RWPE2 (cell line): ENCODE results near the gene TCF7L2.

Source experiments
- ATAC-seq: fragments of 200-7000 bp; cut with Tn5 transposase; 3 replicates; pipeline ENCODE4 v1.9.1; 2021; ENCODE audit warnings: low read depth
- DNase-seq: peaks from one replicate; pipeline ENCODE4 v3.0.0-alpha.2; 2020; ENCODE audit warnings: low spot score
- H3K27ac ChIP-seq: fragments of 450-650 bp; 2 replicates; pipeline ENCODE4 v1.5.1; 2017; ENCODE audit warnings: mild to moderate bottlenecking; ENCODE audit not compliant: poor library complexity, severe bottlenecking
- H3K27me3 ChIP-seq: fragments of 250-450 bp; sonication (Bioruptor Pico); 2 replicates; pipeline ENCODE4 v1.5.1; 2021; ENCODE audit warnings: mild to moderate bottlenecking, moderate library complexity; ENCODE audit not compliant: insufficient read depth, poor library complexity, severe bottlenecking
- H3K36me3 ChIP-seq: fragments of 250-450 bp; sonication (Bioruptor Pico); 2 replicates; pipeline ENCODE4 v1.5.1; 2020; ENCODE audit warnings: low read depth, mild to moderate bottlenecking, moderate library complexity
- H3K4me1 ChIP-seq: fragments of 250-450 bp; sonication (Bioruptor Pico); 2 replicates; pipeline ENCODE4 v1.5.1; 2021; ENCODE audit warnings: mild to moderate bottlenecking, moderate library complexity; ENCODE audit not compliant: insufficient read depth, poor library complexity, severe bottlenecking
- H3K4me3 ChIP-seq: fragments of 250-450 bp; sonication (Bioruptor Pico); 2 replicates; pipeline ENCODE4 v1.5.1; 2021; ENCODE audit warnings: mild to moderate bottlenecking, moderate library complexity; ENCODE audit not compliant: severe bottlenecking
- H3K9me3 ChIP-seq: fragments of 250-450 bp; sonication (Bioruptor Pico); 2 replicates; pipeline ENCODE4 v1.5.1; 2021; ENCODE audit warnings: mild to moderate bottlenecking, moderate library complexity; ENCODE audit not compliant: severe bottlenecking
- TF ChIP-seq, protein P1 (sequence below): fragments of 450-650 bp; IDR thresholded peaks from one replicate; pipeline ENCODE4 v1.5.1; 2017; ENCODE audit warnings: mild to moderate bottlenecking, moderate library complexity; ENCODE audit not compliant: poor library complexity, severe bottlenecking

The TCF7L2 gene

GRCh38 chr10:112911206-112911605, 38.8 kb upstream of the TCF7L2 start:
- H3K4me1 ChIP-seq: peaks cover 15% of the 10 kb centered on the region
- TF ChIP-seq, protein P1, sequence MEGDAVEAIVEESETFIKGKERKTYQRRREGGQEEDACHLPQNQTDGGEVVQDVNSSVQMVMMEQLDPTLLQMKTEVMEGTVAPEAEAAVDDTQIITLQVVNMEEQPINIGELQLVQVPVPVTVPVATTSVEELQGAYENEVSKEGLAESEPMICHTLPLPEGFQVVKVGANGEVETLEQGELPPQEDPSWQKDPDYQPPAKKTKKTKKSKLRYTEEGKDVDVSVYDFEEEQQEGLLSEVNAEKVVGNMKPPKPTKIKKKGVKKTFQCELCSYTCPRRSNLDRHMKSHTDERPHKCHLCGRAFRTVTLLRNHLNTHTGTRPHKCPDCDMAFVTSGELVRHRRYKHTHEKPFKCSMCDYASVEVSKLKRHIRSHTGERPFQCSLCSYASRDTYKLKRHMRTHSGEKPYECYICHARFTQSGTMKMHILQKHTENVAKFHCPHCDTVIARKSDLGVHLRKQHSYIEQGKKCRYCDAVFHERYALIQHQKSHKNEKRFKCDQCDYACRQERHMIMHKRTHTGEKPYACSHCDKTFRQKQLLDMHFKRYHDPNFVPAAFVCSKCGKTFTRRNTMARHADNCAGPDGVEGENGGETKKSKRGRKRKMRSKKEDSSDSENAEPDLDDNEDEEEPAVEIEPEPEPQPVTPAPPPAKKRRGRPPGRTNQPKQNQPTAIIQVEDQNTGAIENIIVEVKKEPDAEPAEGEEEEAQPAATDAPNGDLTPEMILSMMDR: no peak
- ATAC-seq (no peak), DNase-seq (no peak)
- no peaks in the 10 kb centered on the region for H3K27me3 ChIP-seq
- no peak overlapping the region for H3K4me3 ChIP-seq
- no peaks in the 10 kb centered on the region for H3K36me3 ChIP-seq
- H3K27ac ChIP-seq: no peak overlapping the region
- no peaks in the 10 kb centered on the region for H3K9me3 ChIP-seq

DNA sequence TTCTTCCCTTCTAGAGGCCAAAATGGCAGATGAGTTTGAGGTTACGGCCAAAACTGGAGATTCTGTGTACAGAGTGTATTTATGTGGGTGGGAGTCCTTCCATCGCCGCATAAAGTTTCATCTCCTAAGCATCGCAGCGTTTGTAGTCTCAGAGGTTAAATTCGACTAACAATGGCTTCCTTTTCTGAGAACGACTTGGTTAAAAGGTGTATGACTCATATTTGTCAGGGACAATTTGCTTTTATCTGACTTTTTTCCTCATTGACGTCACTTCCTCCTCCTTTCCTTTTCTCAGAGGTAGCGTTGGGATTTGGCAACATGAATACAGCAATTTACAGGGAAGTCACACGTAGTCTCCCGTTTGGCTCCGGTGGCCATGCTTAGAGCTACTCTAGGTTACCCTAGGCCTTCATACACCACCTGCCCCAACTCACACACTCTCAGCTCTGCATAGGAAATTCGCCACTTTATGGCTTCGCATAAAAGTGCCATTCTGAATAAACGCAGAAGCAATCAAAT, 37.6 kb upstream of the TCF7L2 start:
- H3K9me3 ChIP-seq: no peaks in the 10 kb centered on the region
- no peaks in the 10 kb centered on the region for H3K36me3 ChIP-seq
- DNase-seq: no peak
- ATAC-seq: no peak
- no peak overlapping the region for H3K4me3 ChIP-seq
- H3K4me1 ChIP-seq: peaks cover 17% of the 10 kb centered on the region
- H3K27me3 ChIP-seq: no peaks in the 10 kb centered on the region
- no peak overlapping the region for H3K27ac ChIP-seq
- TF ChIP-seq, protein P1: no peak

DNA sequence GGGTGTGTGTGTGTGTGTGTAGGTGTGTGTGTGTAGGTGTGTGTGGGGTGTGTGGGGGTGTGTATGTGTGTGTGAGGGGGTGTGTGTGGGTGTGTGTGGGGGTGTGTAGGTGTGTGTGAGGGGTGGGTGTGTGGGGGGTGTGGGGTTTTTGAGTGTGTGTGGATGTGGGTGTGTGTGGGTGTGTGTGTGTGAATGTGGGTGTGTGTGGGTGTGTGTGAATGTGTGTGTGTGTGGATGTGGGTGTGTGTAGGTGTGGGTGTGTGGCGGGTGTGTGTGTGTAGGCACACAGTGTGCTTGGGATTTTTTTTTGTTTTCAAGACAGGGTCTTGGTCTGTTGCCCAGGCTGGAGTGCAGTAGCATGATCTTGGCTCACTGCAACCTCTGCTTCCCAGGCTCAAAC, 36.8 kb upstream of the TCF7L2 start:
- DNase-seq (no peak), ATAC-seq (no peak)
- peaks cover 17% of the 10 kb centered on the region for H3K4me1 ChIP-seq
- H3K9me3 ChIP-seq: no peaks in the 10 kb centered on the region
- no peaks in the 10 kb centered on the region for H3K36me3 ChIP-seq
- TF ChIP-seq, protein P1: no peak
- no peaks in the 10 kb centered on the region for H3K27me3 ChIP-seq
- no peak overlapping the region for H3K27ac ChIP-seq
- H3K4me3 ChIP-seq: no peak overlapping the region

GRCh38 chr10:112913661-112914287, 36.3 kb upstream of the TCF7L2 start:
- H3K4me3 ChIP-seq: no peak overlapping the region
- no peak overlapping the region for H3K27ac ChIP-seq
- TF ChIP-seq, protein P1: no peak
- H3K27me3 ChIP-seq: no peaks in the 10 kb centered on the region
- DNase-seq (no peak), ATAC-seq (no peak)
- H3K9me3 ChIP-seq: no peaks in the 10 kb centered on the region
- peaks cover 17% of the 10 kb centered on the region for H3K4me1 ChIP-seq
- no peaks in the 10 kb centered on the region for H3K36me3 ChIP-seq

DNA sequence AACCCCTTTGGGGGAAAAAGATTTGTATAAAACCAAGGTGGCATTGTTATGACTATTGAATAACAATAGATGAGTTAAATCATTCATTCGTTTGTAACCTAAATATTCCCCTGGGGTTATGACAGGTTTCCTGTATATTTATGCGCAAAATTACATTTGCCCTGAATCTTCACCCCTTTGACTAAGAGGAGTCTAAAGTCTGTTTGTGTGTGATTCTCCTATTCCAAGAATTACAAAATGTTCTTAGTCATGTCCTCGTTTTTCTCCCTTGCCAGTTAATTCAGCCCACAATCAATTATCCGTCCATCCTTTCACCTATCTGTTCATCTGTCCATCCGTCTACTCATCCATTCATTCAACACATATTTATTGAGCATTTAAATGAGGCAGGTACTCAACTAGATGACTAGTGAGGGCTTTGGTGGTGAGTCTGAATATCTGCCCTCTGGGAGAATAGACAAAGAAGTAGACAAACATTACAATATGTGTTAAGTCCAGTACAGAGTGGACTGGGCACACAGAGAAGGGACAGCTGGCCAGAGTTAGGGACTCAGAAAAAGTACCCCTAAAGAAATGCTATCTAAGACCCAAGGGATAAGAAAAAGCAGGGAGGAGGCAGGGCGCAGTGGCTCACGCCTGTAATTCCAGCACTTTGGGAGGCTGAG, 35.6 kb upstream of the TCF7L2 start:
- TF ChIP-seq, protein P1: no peak
- no peaks in the 10 kb centered on the region for H3K9me3 ChIP-seq
- no peak for ATAC-seq
- peaks cover 18% of the 10 kb centered on the region for H3K4me1 ChIP-seq
- no peak for DNase-seq
- no peaks in the 10 kb centered on the region for H3K36me3 ChIP-seq
- H3K27ac ChIP-seq: no peak overlapping the region
- H3K4me3 ChIP-seq: no peak overlapping the region
- H3K27me3 ChIP-seq: no peaks in the 10 kb centered on the region
